PC-3 (cell line): Measurements from ENCODE around the gene POLR3E. TPM values are rescaled to one million over a fixed set of nuclear protein-coding genes. Genes with fewer than 3 reads are reported as not detected.

Experiments
- ATAC-seq: fragments of 200-7000 bp; cut with Tn5 transposase; 2 replicates; pipeline ENCODE4 v1.9.1; 2020; ENCODE audit warnings: mild to moderate bottlenecking, moderate library complexity
- BruUV-seq: library from RNA; stranded (reverse); fragments of 400-500 nt; replicated peaks from 2 replicates; lab custom pipeline; 2021; lab: Mats Ljungman, UMichigan
- CTCF ChIA-PET: fragments of 300-600 bp; sonication (Branson Sonifier 250); formaldehyde crosslinking; loops from one replicate; lab custom pipeline; 2022; ENCODE audit warnings: antibody characterized with exemption; lab: Charles Lee
- POLR2A ChIA-PET: fragments of 300-600 bp; sonication (Branson Sonifier 250); formaldehyde crosslinking; loops from one replicate; lab custom pipeline; 2022; ENCODE audit warnings: antibody characterized with exemption; ENCODE audit not compliant: unreplicated experiment; lab: Charles Lee
- DNase-seq: peaks from one replicate; pipeline ENCODE4 v3.0.0-alpha.2; 2015
- H2AFZ ChIP-seq: fragments of 300-600 bp; sonication (generic); 2 replicates; pipeline ENCODE4 v1.6.0; 2016; ENCODE audit warnings: antibody characterized with exemption, low read length
- H3F3A ChIP-seq: fragments of 300-600 bp; sonication (generic); one replicate; pipeline ENCODE4 v1.6.0; 2017; ENCODE audit warnings: antibody characterized with exemption, low read length, control low read depth, mild to moderate bottlenecking; ENCODE audit not compliant: unreplicated experiment
- H3K27ac ChIP-seq: fragments of 300-600 bp; sonication (generic); 2 replicates; pipeline ENCODE4 v1.5.1; 2016; ENCODE audit warnings: mild to moderate bottlenecking, low read length
- H3K27me3 ChIP-seq: fragments of 300-600 bp; sonication (generic); 2 replicates; pipeline ENCODE4 v1.6.1; 2016; ENCODE audit warnings: low read length, mixed read lengths
- H3K36me3 ChIP-seq: fragments of 300-600 bp; sonication (generic); 2 replicates; pipeline ENCODE4 v1.6.1; 2016; ENCODE audit warnings: low read depth, mixed run types, low read length, mixed read lengths
- H3K4me1 ChIP-seq: fragments of 300-600 bp; sonication (generic); 2 replicates; pipeline ENCODE4 v1.5.1; 2016; ENCODE audit warnings: low read length; ENCODE audit not compliant: insufficient read depth
- H3K4me2 ChIP-seq: fragments of 300-600 bp; sonication (generic); 2 replicates; pipeline ENCODE4 v1.6.0; 2016; ENCODE audit warnings: low read length
- H3K4me3 ChIP-seq: fragments of 300-600 bp; sonication (generic); 2 replicates; pipeline ENCODE4 v1.5.1; 2016; ENCODE audit warnings: mild to moderate bottlenecking, low read length, mixed read lengths
- H3K79me2 ChIP-seq: fragments of 300-600 bp; sonication (generic); 2 replicates; pipeline ENCODE4 v1.6.1; 2017; ENCODE audit warnings: low read length, mixed read lengths
- H3K9ac ChIP-seq: fragments of 300-600 bp; sonication (generic); 2 replicates; pipeline ENCODE4 v1.6.0; 2016; ENCODE audit warnings: mild to moderate bottlenecking, low read length
- H3K9me2 ChIP-seq: fragments of 300-600 bp; sonication (generic); replicated peaks from 2 replicates; pipeline ENCODE4 v1.6.1; 2016; ENCODE audit warnings: mixed run types, low read length, mixed read lengths
- H3K9me3 ChIP-seq: fragments of 300-600 bp; sonication (generic); 2 replicates; pipeline ENCODE4 v1.6.1; 2016; ENCODE audit warnings: low read length, mixed read lengths
- H4K20me1 ChIP-seq: fragments of 300-600 bp; sonication (generic); 2 replicates; pipeline ENCODE4 v1.6.1; 2016; ENCODE audit warnings: low read length, mixed read lengths
- CTCF ChIP-seq: fragments of 300-600 bp; sonication (generic); conservative IDR thresholded peaks from 2 replicates; pipeline ENCODE4 v1.5.1; 2017; ENCODE audit warnings: antibody characterized with exemption, low read depth, mild to moderate bottlenecking, low read length
- EZH2 ChIP-seq: fragments of 300-600 bp; sonication (generic); IDR thresholded peaks from one replicate; pipeline ENCODE4 v1.6.1; 2017; ENCODE audit warnings: antibody characterized with exemption, mild to moderate bottlenecking, low read length; ENCODE audit not compliant: unreplicated experiment
- EZH2phosphoT487 ChIP-seq: fragments of 300-600 bp; sonication (generic); IDR thresholded peaks from 2 replicates; pipeline ENCODE4 v1.6.1; 2018; ENCODE audit warnings: mild to moderate bottlenecking, antibody characterized with exemption, low read length, borderline replicate concordance
- intact Hi-C: fragments of 100-400 bp; cut with micrococcal nuclease; formaldehyde crosslinking; loops from 2 replicates; pipeline ENCODE4 v1.9.0; 2023
- total RNA-seq: library from RNA; depleted of rRNA; stranded (reverse); fragments of >200 nt; gene quantifications from 2 replicates; pipeline ENCODE4 v1.2.3, GENCODE V29; 2014

The POLR3E gene
- total RNA-seq, 1 experiment from 2014 or later = 48.8 TPM

- no peaks in the 10 kb centered on the region for H3K4me1 ChIP-seq
- H3K9me3 ChIP-seq = no peaks in the 10 kb centered on the region
- no peak for ATAC-seq
- no peaks in the 10 kb centered on the region for H3F3A ChIP-seq
- intact Hi-C loops = no loop called here
- no peak overlapping the region for H3K9ac ChIP-seq
- no peaks in the 10 kb centered on the region for H4K20me1 ChIP-seq
- no peaks in the 10 kb centered on the region for H3K79me2 ChIP-seq
- no peaks in the 10 kb centered on the region for H3K9me2 ChIP-seq
- H3K4me2 ChIP-seq = no peak overlapping the region
- no peak overlapping the region for H3K27ac ChIP-seq
- peaks cover 5% of the 10 kb centered on the region for H3K36me3 ChIP-seq
- no peak for DNase-seq
- H3K4me3 ChIP-seq = no peak overlapping the region
- POLR2A ChIA-PET = no interaction called here
- no TSS peak for BruUV-seq
- no peaks in the 10 kb centered on the region for H3K27me3 ChIP-seq
- H2AFZ ChIP-seq = no peak overlapping the region
- CTCF ChIA-PET = no interaction called here
- TF ChIP-seq CTCF (no peak), EZH2 (no peak), EZH2phosphoT487 (no peak)
These were observed 12.6 kb upstream of the POLR3E start for GRCh38 chr16:22284637-22285036.

- no peaks in the 10 kb centered on the region for H3K9me3 ChIP-seq
- no peak for TF ChIP-seq CTCF
- no peak for TF ChIP-seq EZH2
- no peak for TF ChIP-seq EZH2phosphoT487
- H3K27ac ChIP-seq = no peak overlapping the region
- no peaks in the 10 kb centered on the region for H3K9me2 ChIP-seq
- H3F3A ChIP-seq = no peaks in the 10 kb centered on the region
- no peaks in the 10 kb centered on the region for H3K27me3 ChIP-seq
- no peak overlapping the region for H3K4me2 ChIP-seq
- no peaks in the 10 kb centered on the region for H3K4me1 ChIP-seq
- CTCF ChIA-PET = no interaction called here
- ATAC-seq = no peak
- POLR2A ChIA-PET = no interaction called here
- no peak overlapping the region for H2AFZ ChIP-seq
- no TSS peak for BruUV-seq
- H4K20me1 ChIP-seq = no peaks in the 10 kb centered on the region
- H3K36me3 ChIP-seq = peaks cover 5% of the 10 kb centered on the region
- no peak overlapping the region for H3K9ac ChIP-seq
- H3K4me3 ChIP-seq = no peak overlapping the region
- H3K79me2 ChIP-seq = no peaks in the 10 kb centered on the region
- DNase-seq = no peak
- intact Hi-C loops = no loop called here
These were observed 12.1 kb upstream of the POLR3E start for GRCh38 chr16:22285080-22285479.

GRCh38 chr16:22291020-22291419 lies 6.2 kb upstream of the POLR3E start:
- Histone ChIP-seq H3K9me2 (no peaks in the 10 kb centered on the region), H3K36me3 (no peaks in the 10 kb centered on the region), H3K27ac (no peak overlapping the region), H3K4me2 (no peak overlapping the region), H3K27me3 (no peaks in the 10 kb centered on the region), H2AFZ (no peak overlapping the region), H3K79me2 (no peaks in the 10 kb centered on the region), H4K20me1 (no peaks in the 10 kb centered on the region), H3K4me3 (no peak overlapping the region), H3F3A (no peaks in the 10 kb centered on the region), H3K9ac (no peak overlapping the region), H3K9me3 (no peaks in the 10 kb centered on the region), H3K4me1 (no peaks in the 10 kb centered on the region)
- ChIA-PET POLR2A (no interaction called here), CTCF (no interaction called here)
- TF ChIP-seq CTCF = no peak
- no peak for TF ChIP-seq EZH2phosphoT487
- no peak for TF ChIP-seq EZH2
- ATAC-seq (no peak), DNase-seq (no peak)
- intact Hi-C loops = no loop called here
- BruUV-seq = no TSS peak
